H1 (cell line): ENCODE measurements around the gene BAIAP2L2. TPM values are rescaled to one million over a fixed set of nuclear protein-coding genes. Genes with fewer than 3 reads are reported as not detected.

Experiments
- SIRT6 ChIP-seq: IDR thresholded peaks from one replicate; pipeline ENCODE4 v1.7.1; 2012; ENCODE audit warnings: low read length, inconsistent platforms
- polyA plus RNA-seq, 7 experiments: library from polyadenylated mRNA; depleted of rRNA in 3 of 7; stranded (reverse) in 5 of 7; unstranded in 2 of 7; fragments of >200 nt in 5 of 7; fragments of 200-250 nt in 2 of 7; gene quantifications; 1 replicate in 5 of 7; 2 replicates in 1 of 7; 4 replicates in 1 of 7; pipeline versions ENCODE4 v1.2.1 to v1.2.3, GENCODE V29; 2011 to 2013; ENCODE audit warnings: missing spikeins in 2 of 7, mixed read lengths in 2 of 7
- total RNA-seq: library from RNA; stranded (reverse); fragmentation: NEBNext Ultra II Directional; extraction: Animal tissue kit (Norgen Biotek cat#: 25700); gene quantifications from 2 replicates; pipeline ENCODE4 v1.2.1, GENCODE V29; 2021

Gene BAIAP2L2
- total and polyA plus RNA-seq, 2 of the 8 experiments (the other 6 are each of a cell fraction or from before 2014, with no cell fraction given), result 5.4 to 10.0 TPM

- TF ChIP-seq SIRT6, result no peak
These were observed 60.5 kb downstream of the BAIAP2L2 start (continued) for GRCh38 chr22:38049812-38050619.
